HEK293 (cell line): ENCODE results near the gene PRICKLE1.

Experiments
- CTCF ChIA-PET: fragments of 350-600 bp; formaldehyde crosslinking; extraction: SDS; loops from one replicate; lab custom pipeline; 2021; ENCODE audit warnings: antibody characterized with exemption; lab: Yijun Ruan, JAX
- POLR2A ChIA-PET: fragments of 300-600 bp; formaldehyde crosslinking; extraction: SDS; loops from one replicate; lab custom pipeline; 2020; ENCODE audit warnings: antibody characterized with exemption, inconsistent platforms; lab: Yijun Ruan, JAX
- H3K27ac ChIP-seq: fragments of 200-500 bp; sonication (Bioruptor generic); 2 replicates; pipeline ENCODE4 v1.5.1; 2014; ENCODE audit warnings: low read depth, low read length, control low read depth, inconsistent platforms; ENCODE audit errors: extremely low read depth
- H3K36me3 ChIP-seq, 2 experiments: fragments of 200-500 bp in 1 of 2; sonication (Bioruptor generic) in 1 of 2; 1 replicate in 1 of 2; 2 replicates in 1 of 2; pipeline ENCODE4 v1.5.1; 2014 to 2017; ENCODE audit warnings: inconsistent platforms in 2 of 2, low read length in 2 of 2; ENCODE audit not compliant: control insufficient read depth in 2 of 2, insufficient read depth in 1 of 2
- H3K4me1 ChIP-seq: fragments of 200-500 bp; sonication (Bioruptor generic); 2 replicates; pipeline ENCODE4 v1.5.1; 2014; ENCODE audit warnings: mild to moderate bottlenecking, low read length, inconsistent platforms; ENCODE audit not compliant: control insufficient read depth, insufficient read depth
- H3K4me3 ChIP-seq: 2 replicates; pipeline ENCODE4 v1.5.1; 2011; ENCODE audit warnings: low read depth, mild to moderate bottlenecking, control low read depth, low read length, moderate library complexity
- H3K9me3 ChIP-seq: fragments of 200-500 bp; sonication (Bioruptor generic); 2 replicates; pipeline ENCODE4 v1.5.1; 2014; ENCODE audit warnings: low read depth, low read length, inconsistent platforms; ENCODE audit not compliant: control insufficient read depth, insufficient read depth
- AEBP2 ChIP-seq: fragments of 450-650 bp; formaldehyde crosslinking; IDR thresholded peaks from 2 replicates; pipeline ENCODE4 v1.5.1; 2016; ENCODE audit warnings: missing biosample characterization, missing genetic modification characterization, borderline replicate concordance
- BCL6B ChIP-seq: fragments of 450-650 bp; formaldehyde crosslinking; IDR thresholded peaks from 2 replicates; pipeline ENCODE4 v1.5.1; 2017; ENCODE audit warnings: missing biosample characterization, missing genetic modification characterization
- CTCF ChIP-seq: fragments of 450-650 bp; formaldehyde crosslinking; IDR thresholded peaks from 2 replicates; pipeline ENCODE4 v1.5.1; 2016; ENCODE audit warnings: missing biosample characterization, missing genetic modification characterization
- IKZF3 ChIP-seq: fragments of 450-650 bp; IDR thresholded peaks from 2 replicates; pipeline ENCODE4 v1.5.0; 2018; ENCODE audit warnings: missing biosample characterization, mild to moderate bottlenecking, missing genetic modification characterization, moderate library complexity
- INSM2 ChIP-seq: fragments of 450-650 bp; formaldehyde crosslinking; IDR thresholded peaks from 2 replicates; pipeline ENCODE4 v1.5.1; 2016; ENCODE audit warnings: missing biosample characterization, missing genetic modification characterization
- KLF1 ChIP-seq: fragments of 450-650 bp; formaldehyde crosslinking; IDR thresholded peaks from 2 replicates; pipeline ENCODE4 v1.5.1; 2016; ENCODE audit warnings: missing biosample characterization, missing genetic modification characterization
- PATZ1 ChIP-seq: fragments of 450-650 bp; formaldehyde crosslinking; IDR thresholded peaks from 2 replicates; pipeline ENCODE4 v1.5.1; 2016; ENCODE audit warnings: missing biosample characterization, missing genetic modification characterization
- PRDM1 ChIP-seq: fragments of 450-650 bp; formaldehyde crosslinking; IDR thresholded peaks from 2 replicates; pipeline ENCODE4; 2016; ENCODE audit warnings: missing biosample characterization, missing genetic modification characterization
- REST ChIP-seq: fragments of 450-650 bp; formaldehyde crosslinking; IDR thresholded peaks from 2 replicates; pipeline ENCODE4 v1.5.1; 2016; ENCODE audit warnings: missing biosample characterization, missing genetic modification characterization
- ZBTB20 ChIP-seq: fragments of 450-650 bp; formaldehyde crosslinking; IDR thresholded peaks from 2 replicates; pipeline ENCODE4 v1.5.1; 2016; ENCODE audit warnings: missing biosample characterization, missing genetic modification characterization
- ZBTB8A ChIP-seq: fragments of 450-650 bp; formaldehyde crosslinking; IDR thresholded peaks from 2 replicates; pipeline ENCODE4 v1.5.1; 2016; ENCODE audit warnings: missing biosample characterization, missing genetic modification characterization
- ZNF19 ChIP-seq: fragments of 450-650 bp; formaldehyde crosslinking; IDR thresholded peaks from 2 replicates; pipeline ENCODE4; 2016; ENCODE audit warnings: missing biosample characterization, missing genetic modification characterization, low read depth
- ZNF202 ChIP-seq: fragments of 450-650 bp; formaldehyde crosslinking; IDR thresholded peaks from 2 replicates; pipeline ENCODE4 v1.5.1; 2016; ENCODE audit warnings: missing biosample characterization, missing genetic modification characterization, borderline replicate concordance
- ZNF214 ChIP-seq: fragments of 450-650 bp; formaldehyde crosslinking; IDR thresholded peaks from 2 replicates; pipeline ENCODE4 v1.5.1; 2017; ENCODE audit warnings: missing biosample characterization, mild to moderate bottlenecking, missing genetic modification characterization, borderline replicate concordance
- ZNF223 ChIP-seq: fragments of 450-650 bp; formaldehyde crosslinking; IDR thresholded peaks from 2 replicates; pipeline ENCODE4 v1.5.1; 2016; ENCODE audit warnings: missing biosample characterization, missing genetic modification characterization
- ZNF23 ChIP-seq: fragments of 450-650 bp; formaldehyde crosslinking; IDR thresholded peaks from 2 replicates; pipeline ENCODE4 v1.5.1; 2016; ENCODE audit warnings: missing biosample characterization, missing genetic modification characterization, borderline replicate concordance
- ZNF324 ChIP-seq: fragments of 450-650 bp; formaldehyde crosslinking; IDR thresholded peaks from 2 replicates; pipeline ENCODE4 v1.5.1; 2016; ENCODE audit warnings: missing biosample characterization, missing genetic modification characterization
- ZNF433 ChIP-seq: fragments of 450-650 bp; formaldehyde crosslinking; IDR thresholded peaks from 2 replicates; pipeline ENCODE4 v1.5.1; 2016; ENCODE audit warnings: missing biosample characterization, missing genetic modification characterization, low read depth
- ZNF501 ChIP-seq: fragments of 450-650 bp; formaldehyde crosslinking; IDR thresholded peaks from 2 replicates; pipeline ENCODE4 v1.5.1; 2016; ENCODE audit warnings: missing biosample characterization, missing genetic modification characterization
- ZNF521 ChIP-seq: fragments of 450-650 bp; formaldehyde crosslinking; IDR thresholded peaks from 2 replicates; pipeline ENCODE4 v1.5.1; 2017; ENCODE audit warnings: missing biosample characterization, mild to moderate bottlenecking, missing genetic modification characterization
- ZNF544 ChIP-seq: fragments of 450-650 bp; formaldehyde crosslinking; IDR thresholded peaks from 2 replicates; pipeline ENCODE4 v1.5.0; 2017; ENCODE audit warnings: missing biosample characterization, missing genetic modification characterization
- ZNF548 ChIP-seq: fragments of 450-650 bp; formaldehyde crosslinking; IDR thresholded peaks from 2 replicates; pipeline ENCODE4 v1.5.1; 2016; ENCODE audit warnings: missing biosample characterization, missing genetic modification characterization
- ZNF596 ChIP-seq: fragments of 450-650 bp; IDR thresholded peaks from 2 replicates; pipeline ENCODE4 v1.5.0; 2018; ENCODE audit warnings: missing biosample characterization, mild to moderate bottlenecking, missing genetic modification characterization, moderate library complexity
- ZNF621 ChIP-seq: fragments of 450-650 bp; formaldehyde crosslinking; IDR thresholded peaks from 2 replicates; pipeline ENCODE4 v1.5.1; 2017; ENCODE audit warnings: missing biosample characterization, missing genetic modification characterization
- ZNF664 ChIP-seq: fragments of 450-650 bp; formaldehyde crosslinking; IDR thresholded peaks from 2 replicates; pipeline ENCODE4 v1.5.1; 2016; ENCODE audit warnings: missing biosample characterization, missing genetic modification characterization

Gene PRICKLE1

GRCh38 chr12:42638697-42639096 is 49.2 kb upstream of the PRICKLE1 start:
- POLR2A ChIA-PET, result no interaction called here
- H3K36me3 ChIP-seq, result no peaks in the 10 kb centered on the region
- CTCF ChIA-PET, result interaction anchor here (0.6 kb wide), 1 partner anchor 45 kb away, joined by 3 read pairs; no protein-coding TSS in a partner anchor

DNA sequence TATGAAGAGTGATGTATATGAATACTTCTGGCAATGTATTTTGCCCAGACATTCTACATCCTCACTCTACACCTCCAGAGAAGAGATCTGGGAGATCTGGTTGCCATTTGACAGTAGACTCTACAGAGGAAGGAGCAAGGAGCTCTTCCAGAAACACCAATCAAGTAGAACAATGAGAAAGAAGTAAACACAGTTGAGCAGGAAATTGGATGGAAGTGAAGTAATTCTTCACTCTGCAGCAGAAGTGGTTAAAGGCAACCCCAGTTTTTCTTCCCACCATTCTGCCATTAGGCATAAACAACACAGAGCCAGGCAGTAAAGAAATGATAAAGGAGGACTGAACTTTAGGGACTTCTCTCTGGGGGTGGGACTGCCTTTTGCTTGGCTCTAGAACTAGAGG is 48.5 kb upstream of the PRICKLE1 start:
- H3K4me1 ChIP-seq, result no peaks in the 10 kb centered on the region
- H3K4me3 ChIP-seq, result no peak overlapping the region
- H3K27ac ChIP-seq, result no peak overlapping the region
- ChIA-PET CTCF (no interaction called here), POLR2A (no interaction called here)
- no peaks in the 10 kb centered on the region for H3K36me3 ChIP-seq
- no peaks in the 10 kb centered on the region for H3K9me3 ChIP-seq
- TF ChIP-seq ZNF501 (tag by site-specific recombination), result no peak
- no peak for TF ChIP-seq ZNF544
- TF ChIP-seq ZNF596 (tag by site-specific recombination), result no peak
- TF ChIP-seq ZNF548 (tag by site-specific recombination), result no peak
- no peak for TF ChIP-seq CTCF (tag by site-specific recombination)
- no peak for TF ChIP-seq PATZ1 (tag by site-specific recombination)
- TF ChIP-seq ZNF19, result no peak
- no peak for TF ChIP-seq ZNF214
- no peak for TF ChIP-seq ZNF23
- TF ChIP-seq REST (tag by site-specific recombination), result no peak
- TF ChIP-seq KLF1 (tag by site-specific recombination), result no peak
- no peak for TF ChIP-seq ZNF433 (tag by site-specific recombination)

More at GRCh38 chr12:42638697-42639096, 49.2 kb upstream of the PRICKLE1 start:
- Histone ChIP-seq H3K9me3 (no peaks in the 10 kb centered on the region), H3K4me3 (no peak overlapping the region), H3K4me1 (no peaks in the 10 kb centered on the region), H3K27ac (no peak overlapping the region)
- TF ChIP-seq INSM2 (tag by site-specific recombination) (no peak), ZNF202 (tag by site-specific recombination) (no peak), ZBTB20 (tag by site-specific recombination) (no peak), PRDM1 (tag by site-specific recombination) (no peak), BCL6B (tag by site-specific recombination) (no peak), IKZF3 (tag by site-specific recombination) (no peak), ZNF664 (tag by site-specific recombination) (no peak), ZNF621 (tag by site-specific recombination) (no peak), ZBTB8A (tag by site-specific recombination) (no peak), ZNF324 (tag by site-specific recombination) (no peak), ZNF223 (tag by site-specific recombination) (no peak), AEBP2 (tag by site-specific recombination) (no peak), ZNF521 (tag by site-specific recombination) (no peak)
